Measurements from ENCODE around the gene IZUMO4. TPM values are rescaled to one million over a fixed set of nuclear protein-coding genes. Genes with fewer than 3 reads are reported as not detected.

IZUMO4 gene
- total RNA-seq, 2 experiments from 2014 or later: 7.5 to 8.5 TPM

- POLR2A ChIA-PET: no interaction called here
- CTCF ChIA-PET: interaction anchor here (1.4 to 2.7 kb wide), 2 partner anchors 26 to 38 kb away, joined by 3 to 8 read pairs; no protein-coding TSS in a partner anchor
Measured at GRCh38 chr19:2057484-2058469, 38.9 kb upstream of the IZUMO4 start.

DNA sequence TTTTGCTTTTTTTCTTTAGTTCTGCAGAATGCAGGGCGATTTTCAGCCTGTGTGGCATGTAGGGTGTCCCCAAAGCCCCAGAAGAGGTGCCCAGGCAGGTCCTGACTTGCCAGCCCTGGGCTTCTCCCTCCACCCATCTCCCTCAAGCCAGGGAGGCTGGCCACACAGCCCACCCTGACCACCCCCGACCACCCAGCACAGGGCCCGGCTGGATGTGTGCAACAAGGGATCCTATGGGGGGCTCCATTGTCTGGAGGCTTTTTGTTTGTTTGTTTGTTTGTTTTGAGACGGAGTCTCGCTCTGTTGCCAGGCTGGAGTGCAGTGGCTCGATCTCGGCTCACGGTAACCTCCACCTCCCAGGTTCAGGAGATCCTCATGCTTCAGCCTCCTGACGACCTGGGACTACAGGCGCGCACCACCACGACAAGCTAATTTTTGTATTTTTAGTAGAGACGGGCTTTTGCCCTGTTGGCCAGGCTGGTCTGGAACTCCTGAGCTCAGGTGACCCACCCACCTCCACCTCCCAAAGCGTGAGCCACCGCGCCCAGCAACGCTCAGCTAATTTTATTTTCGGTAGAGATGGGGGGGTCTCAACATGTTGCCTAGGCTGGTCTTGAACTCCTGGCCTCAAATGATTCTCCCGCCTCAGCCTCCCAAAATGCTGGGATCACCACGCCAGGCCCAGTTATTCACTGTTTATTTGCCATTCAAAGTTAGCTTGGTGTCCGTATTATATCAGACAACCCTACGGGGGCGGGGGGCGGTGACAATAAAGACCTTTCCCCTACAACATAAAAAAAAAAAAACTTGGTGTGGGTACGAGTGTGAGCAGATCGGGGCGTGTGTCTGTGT lies 37.9 kb upstream of the IZUMO4 start:
- POLR2A ChIA-PET: interaction anchor here (0.5 kb wide), 1 partner anchor 104 kb away, joined by 4 read pairs; no protein-coding TSS in a partner anchor
- CTCF ChIA-PET: interaction anchor here (2.7 kb wide), 1 partner anchor 39 kb away, joined by 8 read pairs; no protein-coding TSS in a partner anchor

DNA sequence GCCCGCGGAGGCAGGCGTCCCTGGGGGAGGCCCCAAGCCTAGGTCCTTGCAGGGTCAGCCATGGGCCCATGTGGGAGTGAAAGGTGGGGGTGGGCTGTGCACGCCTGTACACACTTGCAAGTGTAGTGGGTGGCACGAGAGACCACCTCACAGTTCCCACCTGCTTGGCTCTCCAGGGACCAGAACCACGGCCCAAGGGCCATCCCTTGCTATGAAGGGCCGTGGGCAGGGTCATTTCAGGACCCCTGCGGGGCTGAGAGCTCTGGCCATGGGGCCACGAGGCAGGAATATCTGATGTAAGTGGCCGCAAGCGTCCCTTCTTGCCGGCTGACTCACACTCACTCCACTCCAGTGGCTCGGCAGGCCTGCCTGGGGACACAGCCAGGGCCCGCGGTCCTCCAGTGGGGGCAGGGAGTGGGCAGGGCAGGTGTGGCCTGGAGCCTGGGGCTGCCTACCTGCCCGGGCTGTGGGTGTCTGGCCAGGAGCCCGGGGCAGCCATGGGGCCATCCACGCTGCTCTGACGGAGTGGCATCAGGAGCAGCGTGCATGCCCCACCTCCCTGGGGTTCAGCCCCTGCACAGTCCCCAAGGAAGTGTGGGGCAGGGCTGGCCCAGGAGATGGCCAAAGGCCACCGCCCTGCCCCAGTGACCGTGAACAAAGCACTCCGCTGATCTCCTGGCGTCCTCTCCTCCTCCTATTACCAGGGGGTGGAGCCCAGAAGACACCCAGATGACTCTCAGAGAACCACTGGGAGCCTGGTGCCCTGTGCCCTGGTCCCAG lies 37.1 kb upstream of the IZUMO4 start:
- POLR2A ChIA-PET: interaction anchor here (0.6 to 1.5 kb wide), 3 partner anchors 11 to 35 kb away, joined by 3 to 8 read pairs (median 3); no protein-coding TSS in a partner anchor

DNA sequence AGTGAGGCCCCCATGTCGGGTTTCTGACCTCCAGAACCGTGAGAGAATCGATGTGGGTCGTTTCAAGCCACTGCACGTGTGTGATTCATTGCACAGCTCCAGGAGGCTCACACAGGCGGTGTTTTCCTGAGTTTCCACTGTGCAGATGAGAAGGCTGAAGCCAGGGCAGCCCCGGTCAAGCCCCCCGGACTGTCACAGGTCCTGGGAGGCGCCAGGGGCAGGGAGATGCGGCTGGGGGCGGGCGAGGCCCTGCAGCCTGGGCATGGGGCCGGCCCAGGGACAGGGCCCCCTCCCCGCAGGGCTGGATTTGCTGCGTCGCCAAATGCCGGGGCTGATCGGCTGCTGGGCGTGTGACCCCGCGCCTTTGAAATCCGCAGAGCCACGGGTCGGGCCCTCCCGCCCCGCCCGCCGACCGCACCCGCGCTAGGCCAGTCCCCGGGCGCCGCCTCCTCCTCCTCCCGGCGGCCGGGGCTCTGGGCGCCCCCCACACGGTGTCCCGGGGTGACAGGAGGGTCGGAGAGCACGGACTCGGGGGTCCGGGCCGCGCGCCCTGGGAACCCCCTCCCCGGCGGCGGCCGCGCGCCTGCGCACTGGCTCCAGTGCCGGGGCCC lies 35.7 kb upstream of the IZUMO4 start:
- CTCF ChIA-PET: interaction anchor here (0.6 to 1.4 kb wide), 6 partner anchors 11 to 88 kb away, joined by 3 to 4 read pairs (median 3); no protein-coding TSS in a partner anchor

More for the DNA sequence above, 37.1 kb upstream of the IZUMO4 start:
- CTCF ChIA-PET: interaction anchor here (1.1 kb wide), 1 partner anchor 8 kb away, joined by 5 read pairs; no protein-coding TSS in a partner anchor

GRCh38 chr19:2061495-2062388 lies 35.0 kb upstream of the IZUMO4 start:
- CTCF ChIA-PET: interaction anchor here (0.6 to 1.4 kb wide), 5 partner anchors 12 to 87 kb away, joined by 3 to 4 read pairs (median 3); no protein-coding TSS in a partner anchor
- POLR2A ChIA-PET: interaction anchor here (1.2 to 2.3 kb wide), 2 partner anchors 10 to 19 kb away, joined by 3 to 17 read pairs; no protein-coding TSS in a partner anchor

More for the DNA sequence above, 35.7 kb upstream of the IZUMO4 start:
- POLR2A ChIA-PET: interaction anchor here (1.5 to 2.3 kb wide), 2 partner anchors 9 to 18 kb away, joined by 8 to 17 read pairs; no protein-coding TSS in a partner anchor

DNA sequence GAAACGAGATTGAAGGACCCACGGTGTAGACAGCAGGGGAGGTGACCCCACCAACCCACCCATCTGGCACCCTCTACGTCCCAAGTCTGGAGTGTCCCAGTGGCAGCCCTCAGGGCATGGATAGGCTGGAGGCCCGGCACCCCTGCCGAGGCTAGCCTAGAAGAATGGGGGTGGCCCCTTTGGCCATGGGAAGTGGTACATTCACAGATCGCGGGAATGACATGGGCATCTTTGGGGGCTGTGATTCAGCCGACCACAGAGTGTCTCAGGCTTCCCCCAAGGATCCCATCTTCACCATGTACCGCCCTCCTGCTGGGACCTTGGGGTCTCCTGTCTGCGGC lies 34.4 kb upstream of the IZUMO4 start:
- POLR2A ChIA-PET: interaction anchor here (1.2 to 2.3 kb wide), 3 partner anchors 10 to 19 kb away, joined by 3 to 17 read pairs (median 8); no protein-coding TSS in a partner anchor
- CTCF ChIA-PET: interaction anchor here (0.9 to 1.2 kb wide), 4 partner anchors 10 to 46 kb away, joined by 3 to 7 read pairs (median 4); no protein-coding TSS in a partner anchor

GRCh38 chr19:2062770-2063169 lies 33.9 kb upstream of the IZUMO4 start:
- POLR2A ChIA-PET: interaction anchor here (1.2 to 1.7 kb wide), 2 partner anchors 11 to 18 kb away, joined by 3 to 8 read pairs; no protein-coding TSS in a partner anchor
- CTCF ChIA-PET: interaction anchor here (1.0 to 1.1 kb wide), 2 partner anchors 11 to 23 kb away, joined by 6 to 7 read pairs; no protein-coding TSS in a partner anchor

GRCh38 chr19:2063824-2064223 lies 32.9 kb upstream of the IZUMO4 start:
- CTCF ChIA-PET: interaction anchor here (0.6 to 1.0 kb wide), 2 partner anchors 12 to 22 kb away, joined by 4 to 6 read pairs; no protein-coding TSS in a partner anchor

DNA sequence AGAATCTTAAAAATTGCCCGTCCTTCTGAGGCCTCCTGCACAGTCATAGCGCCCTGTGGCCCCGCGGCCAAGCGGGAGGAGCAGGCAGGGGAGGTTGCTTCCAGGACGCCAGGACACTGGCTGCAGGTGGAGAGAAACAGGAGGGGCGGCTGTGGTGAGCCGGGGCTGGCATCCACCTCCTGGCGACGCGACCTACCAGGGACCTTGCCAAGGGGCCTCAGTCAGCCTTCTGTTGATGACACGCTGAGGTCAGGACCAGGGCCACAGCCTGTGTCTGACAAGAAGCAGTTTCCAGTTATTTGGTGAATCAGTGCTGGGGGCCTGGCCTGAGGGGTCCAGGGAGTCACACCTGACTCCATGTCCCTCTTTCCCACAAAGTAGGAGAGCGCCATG lies 32.3 kb upstream of the IZUMO4 start:
- CTCF ChIA-PET: no interaction called here

More at GRCh38 chr19:2063824-2064223, 32.9 kb upstream of the IZUMO4 start:
- POLR2A ChIA-PET: interaction anchor here (1.7 kb wide), 1 partner anchor 12 kb away, joined by 8 read pairs; no protein-coding TSS in a partner anchor

DNA sequence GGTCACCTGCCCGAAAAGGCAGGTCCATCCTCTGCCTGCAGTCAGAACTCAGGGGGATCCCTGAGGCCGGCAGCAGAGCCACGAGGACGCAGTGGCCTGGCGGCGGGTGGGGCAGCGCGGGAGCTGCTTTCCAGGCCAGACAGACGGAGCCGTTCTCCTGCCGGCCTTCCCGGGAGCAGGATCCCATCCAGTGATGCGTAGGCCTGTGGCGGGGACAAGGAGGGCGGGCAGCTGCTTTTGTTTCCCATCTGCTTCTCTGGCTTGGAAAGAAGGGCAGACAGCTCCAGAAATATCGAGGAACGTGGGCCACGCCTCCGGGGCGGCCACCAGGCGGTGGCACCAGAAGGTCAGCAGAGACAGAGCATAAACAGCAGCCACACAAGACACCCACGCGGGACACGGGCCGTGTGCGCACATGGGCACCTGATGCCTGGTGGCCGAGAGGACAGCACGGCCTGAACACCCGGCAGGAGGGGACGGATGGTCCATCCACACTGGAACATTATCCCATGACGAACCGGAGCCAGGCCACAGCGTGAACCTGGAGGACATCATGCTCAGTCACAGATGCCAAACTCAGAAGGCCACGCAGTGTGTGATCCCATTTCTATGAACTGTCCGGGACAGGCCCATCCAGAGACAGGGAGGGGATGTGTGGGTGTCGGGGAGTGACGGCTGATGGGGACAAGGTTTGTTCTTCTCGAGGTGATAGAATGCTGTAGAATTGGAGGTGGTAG lies 31.8 kb upstream of the IZUMO4 start:
- CTCF ChIA-PET: no interaction called here
- POLR2A ChIA-PET: interaction anchor here (0.6 kb wide), 2 partner anchors 10 to 126 kb away, joined by 4 to 7 read pairs; no protein-coding TSS in a partner anchor

More for the DNA sequence above, 32.3 kb upstream of the IZUMO4 start:
- POLR2A ChIA-PET: interaction anchor here (0.6 kb wide), 2 partner anchors 11 to 125 kb away, joined by 4 to 7 read pairs; no protein-coding TSS in a partner anchor

DNA sequence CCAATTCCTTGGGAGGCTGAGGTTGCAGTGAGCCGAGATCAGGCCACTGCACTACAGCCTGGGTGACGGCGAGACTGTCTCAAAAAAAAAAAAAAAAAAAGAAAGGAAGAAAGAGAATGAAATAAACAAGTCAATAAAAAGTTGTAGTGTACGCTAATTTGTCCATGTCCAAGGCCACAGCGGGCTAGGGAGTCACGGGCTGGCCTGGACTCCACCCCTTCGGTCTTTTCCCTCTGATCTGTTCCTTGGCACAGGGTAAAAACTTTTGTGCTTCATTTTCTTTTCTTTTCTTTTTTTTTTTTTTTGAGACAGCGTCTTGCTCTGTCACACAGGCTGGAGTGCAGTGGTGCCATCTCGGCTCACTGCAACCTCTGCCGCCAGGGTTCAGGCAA lies 26.3 kb upstream of the IZUMO4 start:
- POLR2A ChIA-PET: interaction anchor here (0.7 kb wide), 1 partner anchor 10 kb away, joined by 4 read pairs; no protein-coding TSS in a partner anchor
- CTCF ChIA-PET: interaction anchor here (0.7 to 2.9 kb wide), 11 partner anchors 10 to 173 kb away, joined by 3 to 30 read pairs (median 3); no protein-coding TSS in a partner anchor

GRCh38 chr19:2070986-2071673 lies 25.6 kb upstream of the IZUMO4 start:
- POLR2A ChIA-PET: interaction anchor here (0.7 kb wide), 1 partner anchor 9 kb away, joined by 4 read pairs; no protein-coding TSS in a partner anchor
- CTCF ChIA-PET: interaction anchor here (0.6 to 2.9 kb wide), 5 partner anchors 17 to 174 kb away, joined by 3 to 30 read pairs (median 3); no protein-coding TSS in a partner anchor

- ChIA-PET POLR2A (no interaction called here), CTCF (interaction anchor here (0.7 to 1.3 kb wide), 3 partner anchors 21 to 676 kb away, joined by 3 to 4 read pairs (median 3); no protein-coding TSS in a partner anchor)
Measured at GRCh38 chr19:2072757-2073551, 23.8 kb upstream of the IZUMO4 start.

DNA sequence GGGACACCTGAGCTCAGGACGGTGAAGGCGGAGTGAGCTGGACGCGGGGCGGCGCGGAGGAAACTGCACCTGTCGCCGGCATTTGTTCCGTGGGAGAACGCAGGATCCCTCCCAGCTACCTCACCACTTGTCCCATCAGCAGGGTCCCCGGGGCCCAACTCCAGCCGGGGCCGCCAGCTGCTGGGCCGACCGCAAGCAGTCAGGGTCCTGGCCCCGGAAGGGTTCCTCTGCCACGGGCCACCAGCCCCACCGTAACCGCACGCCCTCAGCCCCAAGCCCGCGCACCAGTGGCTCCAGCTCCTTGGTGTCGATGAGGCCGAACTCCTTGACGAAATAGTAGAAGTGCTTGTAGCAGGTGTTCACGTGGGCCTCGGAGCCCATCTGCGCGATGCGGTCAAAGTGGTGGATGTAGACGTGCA lies 20.2 kb upstream of the IZUMO4 start:
- POLR2A ChIA-PET: interaction anchor here (0.5 kb wide), 1 partner anchor 105 kb away, joined by 3 read pairs; no protein-coding TSS in a partner anchor
- CTCF ChIA-PET: interaction anchor here (1.8 kb wide), 1 partner anchor 57 kb away, joined by 5 read pairs; no protein-coding TSS in a partner anchor
